Stimulated activated CD4-positive, alpha-beta T cell treated with anti-CD3 and anti-CD28 coated beads, Interleukin-1b, Interleukin-23, amount 100 ng/mL, for 24 hours (primary cell): ENCODE measurements around the gene NCS1.

Source experiments
- DNase-seq, 4 experiments: peaks; one replicate each; pipeline ENCODE4 v3.0.0-alpha.2; 2020; ENCODE audit warnings: low read depth in 4 of 4, low spot score in 1 of 4

The NCS1 gene

GRCh38 chr9:130147198-130147597 is 25.0 kb upstream of the NCS1 start:
- no peak for DNase-seq

- DNase-seq: no peak
Observed at GRCh38 chr9:130147910-130148309, 24.3 kb upstream of the NCS1 start.

- DNase-seq: no peak
Observed at GRCh38 chr9:130149031-130149430, 23.2 kb upstream of the NCS1 start.

DNA sequence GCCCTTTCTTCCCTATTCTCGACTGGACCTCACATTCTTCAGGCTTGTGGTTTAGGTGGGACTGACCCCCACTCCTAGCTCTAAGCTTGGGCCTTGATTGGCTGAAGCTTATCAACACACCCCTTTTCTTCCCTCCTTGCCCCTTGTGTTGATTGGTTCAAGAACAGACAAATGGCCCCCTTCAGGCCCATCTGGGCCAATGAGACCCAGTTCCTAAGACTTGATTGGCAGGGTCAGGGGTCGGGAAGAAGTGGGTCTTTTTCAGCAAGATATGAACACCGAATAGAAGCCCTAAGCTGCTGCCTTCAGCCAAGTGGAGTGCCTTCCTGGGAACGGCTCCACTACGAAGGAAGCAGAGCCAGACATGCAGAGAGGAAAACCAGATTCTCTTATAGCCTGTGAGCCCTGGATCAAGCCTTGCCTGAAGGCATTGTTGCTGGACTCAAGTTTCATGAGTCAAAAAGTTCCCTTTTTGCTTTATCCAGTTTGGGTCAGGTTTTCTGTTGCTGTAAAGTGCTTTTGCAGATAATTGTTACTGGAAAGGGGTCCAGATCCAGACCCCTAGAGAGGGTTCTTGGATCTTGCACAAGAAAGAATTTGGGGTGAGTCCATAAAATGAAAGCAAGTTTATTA is 22.4 kb upstream of the NCS1 start:
- no peak for DNase-seq

GRCh38 chr9:130150779-130151382 is 21.3 kb upstream of the NCS1 start:
- no peak for DNase-seq

- DNase-seq: no peak
Observed at GRCh38 chr9:130154816-130155215, 17.4 kb upstream of the NCS1 start.

- no peak for DNase-seq
Observed at GRCh38 chr9:130155647-130156046, 16.6 kb upstream of the NCS1 start.

GRCh38 chr9:130156672-130157071 is 15.5 kb upstream of the NCS1 start:
- no peak for DNase-seq

DNA sequence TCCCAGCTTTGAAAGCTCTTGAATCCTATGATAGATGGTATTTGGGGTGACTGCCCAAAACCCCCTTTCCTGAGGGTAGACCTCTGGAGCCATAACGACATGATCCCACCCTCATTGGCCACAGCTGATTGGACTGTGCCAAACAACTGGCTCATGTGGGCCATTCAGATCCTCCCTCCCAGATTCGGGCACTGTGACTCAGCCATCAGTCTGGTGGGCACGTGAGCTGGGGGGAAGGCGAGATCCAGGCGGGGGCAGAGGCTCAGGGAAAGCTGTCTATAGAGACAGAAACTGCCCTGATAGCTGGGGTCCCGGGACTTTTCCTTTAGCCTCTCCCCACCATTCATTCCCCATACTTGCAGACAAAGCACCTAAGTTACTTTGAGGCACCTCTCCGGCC is 15.1 kb upstream of the NCS1 start:
- DNase-seq: no peak

GRCh38 chr9:130158001-130158400 is 14.2 kb upstream of the NCS1 start:
- no peak for DNase-seq

GRCh38 chr9:130159057-130159456 is 13.1 kb upstream of the NCS1 start:
- no peak for DNase-seq

DNA sequence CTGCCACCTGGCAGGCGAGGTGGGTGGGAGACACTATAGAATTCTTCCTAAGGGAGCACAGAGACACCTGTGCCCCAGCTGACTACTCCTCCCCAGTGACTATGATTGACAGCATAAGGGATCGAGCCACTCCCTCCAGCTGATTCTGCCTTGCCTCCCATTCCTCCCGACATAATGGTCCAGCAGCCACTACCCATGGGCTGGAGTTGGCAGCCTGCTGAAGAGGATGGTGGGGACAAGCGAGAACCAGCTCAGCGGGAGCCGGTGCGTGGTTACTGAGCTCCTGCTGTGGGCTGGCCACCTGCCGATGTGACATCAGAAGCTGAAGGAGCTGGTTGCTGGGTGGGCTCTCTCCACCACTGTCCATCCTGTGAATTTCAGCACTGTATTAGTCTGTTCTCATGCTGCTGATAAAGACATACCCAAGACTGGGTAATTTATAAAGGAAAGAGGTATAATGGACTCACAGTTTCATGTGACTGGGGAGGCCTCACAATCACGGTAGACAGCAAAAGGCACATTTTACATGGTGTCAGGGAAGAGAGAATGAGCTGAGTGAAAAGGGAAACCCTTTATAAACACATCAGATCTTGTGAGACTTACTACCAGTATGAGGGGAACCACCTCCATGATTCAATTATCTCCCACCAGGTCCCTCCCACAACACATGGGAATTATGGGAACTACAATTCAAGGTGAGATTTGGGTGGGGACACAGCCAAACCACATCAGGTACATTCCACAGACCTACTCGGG is 12.1 kb upstream of the NCS1 start:
- no peak for DNase-seq

- DNase-seq: no peak
Observed at GRCh38 chr9:130160862-130161470, 11.2 kb upstream of the NCS1 start.

- no peak for DNase-seq
Observed at GRCh38 chr9:130165579-130165978, 6.6 kb upstream of the NCS1 start.

- DNase-seq: no peak
Observed at GRCh38 chr9:130166399-130166798, 5.8 kb upstream of the NCS1 start.

DNA sequence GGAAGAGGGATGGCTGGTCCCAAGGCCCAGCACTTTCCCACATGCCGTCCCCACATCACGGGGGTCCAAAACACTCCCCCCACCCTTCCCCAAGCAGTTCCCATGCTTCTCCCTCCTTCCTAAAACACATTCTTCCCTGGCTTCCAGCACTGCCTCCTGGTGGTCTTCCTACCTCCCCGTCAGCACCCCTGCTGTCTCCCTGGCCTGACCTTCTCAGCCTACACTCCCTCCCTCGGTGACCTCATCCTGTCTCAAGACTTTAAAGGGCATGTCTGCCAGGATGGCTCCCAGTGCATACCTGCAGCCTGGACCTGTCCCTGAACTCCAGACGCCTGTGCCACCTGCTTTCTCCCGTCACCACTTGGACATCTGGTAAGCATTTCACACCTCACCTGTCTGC is 4.3 kb upstream of the NCS1 start:
- DNase-seq: no peak

GRCh38 chr9:130171226-130172148 is 717 bp upstream of the NCS1 start:
- no peak for DNase-seq

DNA sequence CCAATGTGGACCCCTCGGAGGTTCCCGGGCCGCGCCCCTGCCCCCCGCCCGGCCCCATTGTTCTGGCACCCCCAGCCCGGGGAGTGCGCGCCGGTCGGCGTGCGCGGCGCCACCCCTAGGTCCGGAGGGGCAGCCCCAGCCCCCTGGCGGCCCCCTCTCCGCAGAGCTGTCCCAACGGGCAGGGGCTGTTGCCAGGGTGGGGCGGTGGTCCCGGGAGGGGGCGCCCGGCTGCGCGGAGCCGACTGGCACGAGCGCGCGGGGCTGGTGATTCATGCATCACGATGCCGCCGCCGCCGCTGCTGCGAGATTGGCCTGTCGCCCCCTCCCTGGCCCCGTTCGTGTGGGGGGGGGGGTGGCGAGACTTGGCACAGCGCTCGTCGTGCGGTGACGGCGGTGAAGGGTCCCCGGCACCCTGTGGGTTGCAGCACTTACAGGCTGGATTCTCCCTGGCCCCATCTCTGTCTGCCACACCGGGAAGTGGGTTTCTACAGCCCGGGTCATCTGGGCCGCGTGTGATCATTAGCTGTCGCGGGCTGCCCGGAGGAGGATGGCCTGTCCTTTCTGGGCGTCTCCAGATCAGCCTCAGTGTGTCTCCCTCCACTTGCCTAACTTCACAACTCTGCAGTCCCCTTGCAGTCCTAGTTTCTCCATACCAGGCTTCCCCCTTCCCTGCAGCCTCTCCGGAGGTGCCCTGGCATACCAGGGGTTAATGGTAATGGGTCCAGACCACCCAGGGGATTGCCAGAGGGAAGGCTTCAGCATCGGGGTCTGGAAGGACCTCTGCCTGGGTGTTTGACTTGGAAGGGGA is 858 bp downstream of the NCS1 start:
- DNase-seq: peak in 2 of 4 experiments; percentile 22 to 28

DNA sequence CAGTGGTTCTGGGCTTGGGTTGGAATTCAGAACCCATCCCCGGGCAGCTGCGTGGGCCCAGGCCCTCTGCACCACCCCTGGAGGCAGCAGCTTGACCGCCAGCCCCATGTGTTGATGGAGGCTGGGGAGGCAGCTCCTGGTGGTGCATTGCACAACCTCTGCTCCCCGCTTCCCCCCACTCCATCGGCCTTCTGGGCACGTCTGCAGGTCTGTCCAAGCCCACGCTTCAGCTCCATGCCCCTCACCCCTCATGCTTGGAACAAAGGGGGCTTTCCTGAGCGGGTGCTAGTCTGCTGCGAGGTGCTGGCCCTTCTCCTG is 1.4 kb downstream of the NCS1 start:
- DNase-seq: no peak

DNA sequence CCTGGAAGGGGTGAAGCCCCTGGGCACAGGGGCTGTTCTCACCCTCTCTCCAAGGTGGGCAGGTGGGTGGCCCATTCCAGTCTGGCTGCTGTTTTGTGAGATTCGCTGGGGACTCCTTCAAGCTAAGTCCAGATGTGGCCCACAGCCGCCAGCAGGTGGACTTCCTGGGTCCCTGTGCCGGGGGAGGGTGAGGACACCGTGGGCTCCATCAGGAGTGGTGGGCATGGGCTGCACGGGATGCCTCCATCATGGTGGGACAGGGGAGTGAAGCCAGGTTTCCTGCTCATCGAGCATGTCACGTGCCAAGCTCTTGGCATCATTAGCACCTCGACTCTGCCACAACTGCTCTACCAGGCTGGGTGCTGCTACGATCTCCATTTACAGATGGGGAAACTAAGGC is 1.8 kb downstream of the NCS1 start:
- no peak for DNase-seq
